ENCODE results near the gene OLA1.

OLA1 gene

DNA sequence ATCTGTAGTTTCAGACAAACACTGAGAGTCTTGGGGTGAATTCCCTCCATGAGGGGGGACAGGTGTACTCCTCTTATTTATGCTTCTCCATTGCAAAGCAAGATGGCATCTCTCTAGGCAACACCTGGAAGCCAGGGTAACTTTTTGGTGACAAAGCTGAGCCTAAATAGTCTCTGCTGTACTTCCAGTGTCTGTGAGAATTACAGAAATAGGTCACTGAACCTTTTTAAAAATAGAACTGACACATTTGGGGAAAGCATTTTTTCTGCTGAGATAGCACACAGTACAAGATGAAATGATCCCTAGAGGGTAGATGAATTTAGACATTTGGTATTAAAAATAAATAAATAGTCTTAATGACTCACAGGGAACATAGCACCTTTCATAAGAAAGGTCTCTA is 211.5 kb downstream of the OLA1 start:
- FAIRE-seq: no peak
- no peak for DNase-seq (ENCODE audit: low spot score)

DNA sequence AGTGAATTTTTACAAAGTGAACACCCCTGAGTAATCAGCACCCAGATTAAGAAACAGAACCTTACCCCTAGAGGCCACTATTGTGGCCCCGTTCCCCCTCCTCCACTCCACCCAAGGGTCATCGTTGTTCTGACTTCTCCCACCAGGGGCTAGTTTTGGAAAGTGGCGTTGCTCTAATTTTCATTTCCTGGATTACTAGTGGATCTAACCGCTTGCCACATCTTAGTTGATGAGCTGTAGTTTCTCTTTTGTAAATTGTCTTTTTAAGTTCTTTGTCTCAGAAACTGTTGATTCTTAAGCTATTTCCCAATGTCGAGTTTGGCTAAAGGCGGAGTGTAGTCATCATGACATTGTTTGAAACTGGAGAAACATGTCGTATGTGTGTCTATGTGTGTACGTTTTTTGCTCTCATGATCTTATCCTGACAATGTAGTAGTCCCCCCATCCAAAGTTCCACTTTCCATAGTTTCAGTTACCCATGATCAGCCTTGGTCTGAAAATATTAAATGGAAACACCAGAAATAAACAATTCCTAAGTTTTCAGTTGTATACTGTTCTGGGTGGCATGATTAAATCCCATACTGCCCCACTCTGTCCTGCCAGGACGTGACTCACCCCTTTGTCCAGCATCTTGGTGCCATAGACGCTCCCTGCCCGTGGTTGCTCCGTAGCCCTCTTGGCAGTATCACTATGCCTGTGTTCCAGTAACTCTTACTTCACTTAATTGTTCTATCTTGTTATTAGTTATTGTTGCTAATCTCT is 212.2 kb downstream of the OLA1 start:
- DNase-seq (ENCODE audit: low spot score) (peak; percentile 43), FAIRE-seq (no peak)

DNA sequence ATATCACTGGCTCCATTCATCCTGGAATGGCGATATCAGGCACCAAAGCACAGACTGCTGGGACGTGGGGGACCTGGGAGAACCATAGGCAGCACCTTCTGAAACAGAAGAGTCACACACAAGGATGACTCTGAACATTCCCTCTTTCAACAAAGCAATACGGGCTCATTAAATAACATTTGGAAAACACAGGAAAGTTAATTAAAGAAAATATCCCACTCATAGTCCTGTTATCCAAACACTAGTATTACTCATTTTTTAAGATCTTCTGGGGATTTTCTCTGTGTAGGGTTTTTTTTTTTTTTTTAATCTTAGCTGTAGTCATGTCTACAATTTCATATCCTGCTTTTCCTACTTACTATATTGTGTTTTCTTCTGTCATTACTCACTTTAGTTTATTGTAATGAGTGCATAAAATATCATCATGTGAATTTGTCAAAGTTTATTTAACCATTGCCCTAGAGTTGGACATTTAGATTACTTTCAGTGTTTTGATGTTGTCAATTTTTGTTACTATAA is 213.2 kb downstream of the OLA1 start:
- no peak for FAIRE-seq

DNA sequence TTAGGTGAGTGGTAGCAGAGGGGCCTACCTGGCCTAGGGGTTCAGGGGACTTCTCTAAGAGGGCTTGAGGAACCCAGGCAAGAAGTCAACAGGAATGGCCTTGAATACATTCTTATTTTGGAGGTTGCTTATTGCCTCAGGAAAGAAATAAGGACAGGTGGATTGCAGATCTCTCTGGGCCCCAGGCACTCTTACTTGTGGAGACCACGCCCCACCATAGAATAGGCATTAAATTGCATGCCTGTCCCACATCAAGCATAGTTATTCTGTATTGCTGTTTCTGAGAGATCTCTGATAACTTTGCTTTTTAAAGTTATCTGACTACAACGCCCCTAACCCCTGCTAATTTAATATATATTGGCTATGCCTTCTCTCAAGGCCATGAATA is 215.2 kb downstream of the OLA1 start:
- FAIRE-seq (no peak), DNase-seq (ENCODE audit: low spot score) (no peak)

More for the DNA sequence above, 213.2 kb downstream of the OLA1 start:
- no peak for DNase-seq (ENCODE audit: low spot score)

DNA sequence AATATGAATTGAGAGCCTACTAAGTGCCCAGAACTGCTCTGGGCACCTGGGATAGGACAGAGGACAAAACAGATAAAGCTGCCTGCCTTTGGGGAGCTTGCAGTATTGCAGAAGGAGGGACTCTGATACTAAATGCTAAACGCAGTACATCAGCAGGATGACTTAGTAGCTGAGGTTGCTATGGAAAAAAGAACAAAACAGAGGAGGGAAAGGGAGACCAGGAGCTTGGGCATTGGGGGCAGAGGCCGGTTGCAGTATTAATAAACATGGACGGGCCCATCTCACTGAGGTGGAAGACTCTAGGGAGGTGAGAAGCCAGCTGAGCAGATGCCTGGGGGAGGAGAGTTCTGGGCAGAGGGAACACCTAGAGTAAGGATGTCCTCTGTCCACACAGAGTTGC is 217.1 kb downstream of the OLA1 start:
- no peak for DNase-seq (ENCODE audit: low spot score)
- FAIRE-seq: no peak

DNA sequence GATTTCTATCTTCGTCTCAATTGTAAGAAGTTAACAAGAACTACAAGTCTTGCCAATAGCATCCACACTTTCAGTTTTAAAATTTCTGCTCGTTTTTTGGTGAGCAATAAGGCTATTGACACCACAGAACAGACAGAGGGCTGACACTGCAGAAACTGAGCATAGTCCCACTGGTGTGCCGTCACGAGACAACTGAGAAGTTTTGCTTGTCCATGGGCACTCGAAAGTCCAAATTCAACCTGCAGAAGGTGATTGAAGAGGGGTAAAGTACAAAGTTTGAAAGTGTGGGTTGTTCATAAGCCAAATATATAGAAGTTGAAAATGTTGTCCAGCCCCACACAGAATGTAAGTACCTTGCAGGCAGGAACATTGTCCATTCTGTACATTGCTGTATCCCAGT is 219.4 kb downstream of the OLA1 start:
- no peak for DNase-seq (ENCODE audit: low spot score)
- FAIRE-seq: no peak

DNA sequence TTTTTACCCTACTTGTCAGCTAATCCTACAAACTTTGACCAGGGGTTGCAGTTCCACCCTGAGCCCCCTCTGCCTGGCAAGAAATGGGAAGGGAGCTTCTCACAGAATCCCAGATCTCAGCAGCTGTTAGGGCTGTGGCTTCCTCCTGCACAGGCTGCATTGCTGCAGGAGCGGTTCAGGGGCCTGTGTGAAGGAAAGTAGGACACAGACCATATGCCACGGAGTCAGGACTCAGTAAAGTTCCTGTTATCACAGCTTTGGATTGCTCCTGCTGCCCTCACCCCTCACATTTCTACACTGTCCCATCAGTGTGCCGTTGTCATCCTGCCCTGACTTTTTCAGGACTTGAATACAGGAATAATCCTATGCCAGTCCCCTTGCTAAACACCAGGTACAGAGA is 220.4 kb downstream of the OLA1 start:
- FAIRE-seq (no peak), DNase-seq (ENCODE audit: low spot score) (no peak)

DNA sequence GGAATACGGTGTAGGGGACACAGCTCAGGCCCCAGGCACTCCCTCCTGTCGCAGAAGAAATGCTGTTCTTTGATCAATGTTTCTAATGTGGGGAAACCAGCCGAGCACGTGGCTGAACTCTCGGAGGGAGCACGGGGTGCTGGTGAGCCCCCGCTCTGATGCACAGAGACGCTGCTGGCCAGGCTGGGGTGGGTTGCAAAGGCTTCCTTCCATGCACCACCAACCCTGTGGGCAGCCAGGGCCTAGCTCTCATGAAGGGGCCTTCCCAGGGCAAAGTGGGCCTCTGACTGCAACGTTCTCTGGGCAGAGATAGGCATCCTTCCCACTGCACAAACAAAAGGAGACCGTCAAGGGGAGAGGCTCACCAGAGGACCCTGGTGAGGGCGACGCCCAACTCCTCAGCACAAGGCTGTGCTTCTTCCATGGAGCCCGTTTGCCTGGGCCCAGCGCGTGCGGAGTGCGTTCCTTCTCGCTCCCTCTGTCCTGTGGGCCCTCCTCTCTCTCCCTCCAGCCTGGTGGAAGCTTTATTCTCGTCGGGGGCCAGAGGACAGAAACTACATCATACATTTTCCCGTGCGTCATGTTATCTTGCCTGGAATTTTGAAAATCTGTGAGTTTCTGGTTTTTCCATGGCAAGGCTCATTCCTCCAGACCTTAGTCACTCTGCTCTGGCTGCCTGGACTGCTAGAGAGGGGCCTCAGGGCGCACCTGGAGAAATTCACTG is 222.0 kb downstream of the OLA1 start:
- peak; percentile 38 for DNase-seq (ENCODE audit: low spot score)

DNA sequence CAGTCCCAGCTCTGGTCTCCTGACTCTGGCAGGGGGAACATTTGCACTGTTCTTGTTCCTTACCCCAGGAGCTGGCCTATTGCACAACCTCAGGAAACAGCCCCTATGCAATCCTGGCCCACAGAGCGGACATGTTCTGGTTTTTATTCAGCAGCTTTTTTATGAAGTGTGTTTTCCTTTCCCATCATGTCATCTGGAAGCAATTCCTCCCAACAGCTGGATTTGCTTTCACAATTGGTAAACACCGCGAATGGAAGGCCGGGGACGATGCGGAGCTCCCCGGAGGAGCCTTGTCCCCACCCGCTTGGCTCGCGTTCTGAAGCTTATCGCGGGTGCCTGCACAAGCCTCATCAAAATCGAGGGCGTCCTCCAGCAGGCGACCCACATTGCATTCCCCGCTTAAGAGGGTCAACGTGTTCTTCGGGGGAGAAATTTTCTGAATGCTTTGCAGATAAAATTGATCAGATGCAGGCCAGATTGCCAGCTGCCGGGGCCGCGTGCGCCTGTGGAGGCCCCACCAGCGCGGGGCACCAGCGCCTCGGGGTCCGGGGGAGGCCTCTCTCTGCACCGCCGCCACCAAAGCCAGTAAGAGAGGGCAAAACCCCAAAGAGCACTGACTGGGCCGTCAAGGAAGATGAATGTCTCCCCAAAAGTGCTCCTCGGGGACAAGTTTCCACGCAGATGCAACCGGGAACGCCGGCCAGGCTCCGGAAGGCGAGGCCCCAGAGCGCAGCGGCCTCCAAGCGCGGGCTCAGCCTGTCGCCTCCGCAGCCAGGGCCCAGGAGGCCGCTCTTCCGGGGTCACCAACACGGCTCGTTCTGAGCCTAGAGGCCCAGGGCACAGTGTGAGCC is 222.8 kb downstream of the OLA1 start:
- DNase-seq (ENCODE audit: low spot score) (no peak), FAIRE-seq (no peak)

More for the DNA sequence above, 222.0 kb downstream of the OLA1 start:
- FAIRE-seq: no peak

DNA sequence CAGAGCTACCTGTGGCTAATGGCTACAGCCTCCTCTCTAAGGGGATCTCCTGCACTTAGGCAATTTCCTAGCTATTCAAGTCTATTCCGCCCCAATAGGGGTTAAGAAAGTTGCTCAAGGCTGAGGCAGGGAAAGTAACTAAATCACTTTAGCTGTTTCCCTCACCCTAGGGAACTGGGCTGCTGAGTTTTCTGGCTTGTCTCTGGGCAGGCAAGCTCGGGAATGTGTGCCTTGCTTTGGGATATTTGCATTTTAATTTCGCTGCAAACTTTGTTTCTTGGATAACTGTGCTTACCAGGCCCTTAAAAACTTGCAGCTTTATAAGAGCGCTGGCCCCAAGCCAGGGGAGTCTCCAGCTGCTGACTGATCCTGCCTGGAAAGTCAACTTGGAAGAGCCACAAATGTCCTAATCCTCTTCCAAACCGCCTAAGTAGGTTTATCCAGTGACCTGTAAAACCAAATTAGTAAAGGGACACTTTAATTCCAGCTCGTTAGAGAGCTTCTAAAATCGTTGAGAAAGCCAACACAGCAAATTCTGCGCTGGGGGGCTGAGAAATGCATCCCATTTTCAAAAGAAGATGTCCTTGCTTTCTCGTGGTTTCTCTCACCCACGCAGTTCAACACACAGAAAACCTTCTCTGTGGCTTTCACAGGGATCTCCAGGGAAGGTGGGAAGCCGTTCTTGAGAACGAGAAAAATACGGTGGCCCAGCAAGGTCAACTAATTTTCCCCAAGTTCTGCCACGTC is 223.6 kb downstream of the OLA1 start:
- DNase-seq (ENCODE audit: low spot score): no peak
- no peak for FAIRE-seq

DNA sequence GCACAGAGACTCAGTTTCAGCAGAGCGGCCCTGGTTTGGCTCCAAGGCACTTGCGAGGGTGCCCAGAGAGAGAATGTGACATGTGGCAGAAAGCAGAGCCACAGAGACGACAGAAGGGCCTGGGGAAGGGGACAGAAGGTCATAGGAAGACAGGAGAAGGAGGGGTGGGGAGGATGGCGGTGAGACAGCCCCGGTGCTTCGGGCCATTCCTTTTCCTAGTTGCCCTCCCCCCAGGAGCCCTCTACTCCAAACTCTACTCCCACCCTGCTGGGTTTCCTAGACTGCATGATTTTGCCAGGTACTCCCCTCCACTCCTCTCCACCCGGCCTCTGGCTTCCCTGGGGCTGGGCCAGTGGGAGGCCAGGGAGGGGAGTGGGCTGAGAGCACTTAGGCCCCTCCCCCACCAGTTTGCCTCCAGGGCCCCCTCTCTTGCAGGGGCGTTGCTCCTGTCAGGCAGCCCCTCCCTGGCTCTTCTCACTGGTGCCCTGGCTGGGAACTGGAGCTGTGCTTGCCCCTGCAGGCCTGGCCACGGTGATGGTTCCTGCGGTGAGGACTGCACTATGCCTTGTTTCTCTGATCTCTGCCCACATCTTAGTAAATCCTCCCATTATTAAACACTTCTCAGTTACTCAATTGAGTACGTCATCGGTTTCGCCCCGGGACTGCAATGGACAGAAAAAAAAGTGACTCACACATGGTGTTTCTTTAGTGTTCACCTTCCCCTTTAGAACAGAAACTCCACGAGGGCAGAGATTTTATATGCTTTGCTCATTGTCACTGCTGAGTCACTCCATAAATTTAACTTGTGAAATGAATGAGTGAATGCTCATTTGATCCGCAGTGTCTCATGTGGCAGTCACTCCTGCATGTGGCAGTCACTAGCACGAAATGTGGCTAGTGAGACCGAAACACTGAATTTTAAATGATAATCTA is 224.5 kb downstream of the OLA1 start:
- no peak for FAIRE-seq
- DNase-seq (ENCODE audit: low spot score): no peak

All from urothelium cell line (cell line).